Measurements from ENCODE around the gene TGFBR2.
"Not testable (repeated sequence)": the region's sequence is repeated elsewhere in the genome, so short reads cannot be mapped to it uniquely, and the experiment has no call there.

The TGFBR2 gene

GRCh38 chr3:30620402-30621360, 14.3 kb downstream of the TGFBR2 start:
- TF ChIP-seq CTCF (conservative IDR thresholded peaks at IDR 0.05) = no peak
- no peak overlapping the region for H3K27ac ChIP-seq

- no peak for TF ChIP-seq CTCF (conservative IDR thresholded peaks at IDR 0.05)
- H3K27ac ChIP-seq = no peak overlapping the region
Observed at GRCh38 chr3:30621576-30621975, 15.2 kb downstream of the TGFBR2 start.

GRCh38 chr3:30622047-30622545, 15.7 kb downstream of the TGFBR2 start:
- TF ChIP-seq CTCF (conservative IDR thresholded peaks at IDR 0.05) = no peak
- H3K27ac ChIP-seq = no peak overlapping the region

GRCh38 chr3:30622790-30623189, 16.4 kb downstream of the TGFBR2 start:
- TF ChIP-seq CTCF (conservative IDR thresholded peaks at IDR 0.05) = no peak
- no peak overlapping the region for H3K27ac ChIP-seq

- TF ChIP-seq CTCF (conservative IDR thresholded peaks at IDR 0.05) = no peak
- no peak overlapping the region for H3K27ac ChIP-seq
Observed at GRCh38 chr3:30623351-30623750, 16.9 kb downstream of the TGFBR2 start.

- not testable (repeated sequence) for H3K27ac ChIP-seq
Observed at GRCh38 chr3:30624480-30624879, 18.1 kb downstream of the TGFBR2 start.

GRCh38 chr3:30625541-30626438, 19.4 kb downstream of the TGFBR2 start:
- TF ChIP-seq CTCF (conservative IDR thresholded peaks at IDR 0.05) = no peak
- H3K27ac ChIP-seq = no peak overlapping the region
